HL-60 (cell line): ENCODE measurements around the gene APOA4.

ENCODE experiments used
- DNase-seq, 2 experiments: peaks; one replicate each; pipeline ENCODE4 v3.0.0-alpha.2; 2010 to 2020; ENCODE audit warnings: low read depth in 1 of 2, low spot score in 1 of 2
- H3K27ac ChIP-seq: fragments of 250-450 bp; sonication (Bioruptor Pico); replicated peaks from 2 replicates; pipeline ENCODE4 v1.5.1; 2020; ENCODE audit warnings: mild to moderate bottlenecking, moderate library complexity
- H3K27me3 ChIP-seq: fragments of 250-450 bp; sonication (Bioruptor Pico); 2 replicates; pipeline ENCODE4 v1.5.1; 2021; ENCODE audit warnings: mild to moderate bottlenecking, moderate library complexity; ENCODE audit not compliant: insufficient read depth, poor library complexity, severe bottlenecking
- H3K4me3 ChIP-seq: replicated peaks from 2 replicates; pipeline ENCODE4 v1.5.1; 2011; ENCODE audit warnings: mild to moderate bottlenecking, control low read depth, low read length; ENCODE audit not compliant: insufficient read depth
- CTCF ChIP-seq: IDR thresholded peaks from one replicate; pipeline ENCODE4 v1.5.1; 2011; ENCODE audit warnings: low read length, control low read depth, inconsistent platforms; ENCODE audit not compliant: insufficient read depth
- GABPA ChIP-seq: IDR thresholded peaks from 2 replicates; pipeline ENCODE4 v1.6.1; 2012; ENCODE audit warnings: low read depth
- POLR2AphosphoS5 ChIP-seq: IDR thresholded peaks from 2 replicates; pipeline ENCODE4 v1.6.1; 2012; ENCODE audit warnings: low read depth
- REST ChIP-seq: IDR thresholded peaks from 2 replicates; pipeline ENCODE4 v1.6.1; 2012; ENCODE audit warnings: low read depth; ENCODE audit not compliant: insufficient replicate concordance
- SPI1 ChIP-seq: IDR thresholded peaks from 2 replicates; pipeline ENCODE4 v1.6.1; 2012; ENCODE audit warnings: low read depth, mild to moderate bottlenecking, borderline replicate concordance

The APOA4 gene

GRCh38 chr11:116811194-116811593 is 11.9 kb downstream of the APOA4 start:
- Histone ChIP-seq H3K27me3 (no peaks in the 10 kb centered on the region), H3K27ac (no peak overlapping the region), H3K4me3 (no peak overlapping the region)
- no peak for TF ChIP-seq POLR2AphosphoS5
- no peak for TF ChIP-seq GABPA
- no peak for TF ChIP-seq CTCF
- no peak for TF ChIP-seq REST
- no peak for TF ChIP-seq SPI1
- DNase-seq = no peak

GRCh38 chr11:116808262-116809175 is 14.6 kb downstream of the APOA4 start:
- no peak for DNase-seq
- TF ChIP-seq POLR2AphosphoS5 = no peak
- no peak overlapping the region for H3K27ac ChIP-seq
- H3K27me3 ChIP-seq = no peaks in the 10 kb centered on the region
- no peak overlapping the region for H3K4me3 ChIP-seq

- H3K27ac ChIP-seq = no peak overlapping the region
- H3K4me3 ChIP-seq = no peak overlapping the region
- H3K27me3 ChIP-seq = no peaks in the 10 kb centered on the region
- no peak for TF ChIP-seq CTCF
- no peak for TF ChIP-seq SPI1
- TF ChIP-seq REST = no peak
- no peak for TF ChIP-seq POLR2AphosphoS5
- TF ChIP-seq GABPA = no peak
- no peak for DNase-seq
Observed at GRCh38 chr11:116807601-116808261, 15.4 kb downstream of the APOA4 start.

GRCh38 chr11:116804001-116804400 is 19.1 kb downstream of the APOA4 start:
- no peak overlapping the region for H3K27ac ChIP-seq
- no peaks in the 10 kb centered on the region for H3K27me3 ChIP-seq

More at GRCh38 chr11:116804001-116804400, 19.1 kb downstream of the APOA4 start:
- no peak overlapping the region for H3K4me3 ChIP-seq
- no peak for TF ChIP-seq CTCF
- no peak for TF ChIP-seq POLR2AphosphoS5
- TF ChIP-seq REST = no peak
- TF ChIP-seq GABPA = no peak
- TF ChIP-seq SPI1 = no peak
- no peak for DNase-seq
